NCI-H526 treated with DMSO at 0.1 percent for 48 hours (cell line): ENCODE measurements around the gene HDGFL1.

Experiments
- DNase-seq: peaks from one replicate; lab custom pipeline; 2025; lab: John Stamatoyannopoulos, UW

Gene HDGFL1

DNA sequence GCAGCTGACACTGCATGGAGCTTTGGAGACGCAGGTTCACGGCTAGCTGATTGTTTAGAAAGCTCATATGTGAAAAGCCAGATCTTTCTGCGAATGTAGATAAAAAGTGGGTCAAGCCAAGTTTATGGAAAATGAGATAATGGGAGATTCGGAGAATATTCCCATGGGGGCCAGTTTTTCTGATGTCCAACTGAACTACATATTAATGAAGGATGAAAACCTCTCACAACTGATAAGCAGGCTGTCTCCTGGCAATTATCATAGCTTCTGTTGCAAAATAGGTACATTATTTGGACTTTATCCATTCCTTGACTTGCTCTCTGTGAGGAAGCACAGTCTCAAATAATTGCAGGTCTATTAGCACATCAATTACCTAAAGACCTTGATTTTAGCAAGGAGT lies 21.1 kb downstream of the HDGFL1 start:
- no peak for DNase-seq

DNA sequence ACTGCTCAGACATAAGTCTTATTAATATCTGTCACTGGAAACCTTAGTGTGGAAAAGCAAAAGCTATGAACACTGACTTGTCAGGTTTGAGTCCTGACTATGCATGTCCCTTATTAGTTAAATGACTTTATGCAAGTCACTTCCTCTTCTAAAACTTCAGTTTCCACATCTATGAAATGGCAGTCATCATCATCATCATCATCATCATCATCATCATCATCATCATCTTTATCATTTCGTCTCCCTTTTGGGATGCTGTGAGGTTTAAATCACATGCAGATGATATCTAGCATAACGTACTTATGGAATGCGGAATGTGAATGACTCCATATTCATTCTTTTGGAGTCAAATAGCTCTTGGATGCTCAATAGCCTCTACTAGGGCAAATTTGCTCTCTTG lies 24.5 kb downstream of the HDGFL1 start:
- no peak for DNase-seq

DNA sequence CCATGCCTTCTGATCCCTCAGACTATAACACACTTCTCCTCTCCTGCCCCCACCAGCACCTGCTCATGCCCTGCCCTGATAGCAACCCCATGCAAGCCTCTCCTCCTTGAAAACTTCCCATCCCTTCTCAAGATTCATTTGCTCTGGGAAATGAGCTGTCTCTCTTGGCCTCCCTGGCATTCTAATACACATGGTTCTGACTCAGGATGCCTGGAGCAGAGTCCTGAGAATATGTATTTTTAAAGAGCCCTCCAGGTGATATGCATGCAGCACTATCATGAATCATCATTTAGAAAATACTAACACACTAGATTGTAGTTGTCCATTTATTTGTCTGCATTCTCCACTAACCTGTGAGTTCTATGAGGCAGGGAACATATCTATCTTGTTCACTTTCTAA lies 26.6 kb downstream of the HDGFL1 start:
- DNase-seq, result no peak

DNA sequence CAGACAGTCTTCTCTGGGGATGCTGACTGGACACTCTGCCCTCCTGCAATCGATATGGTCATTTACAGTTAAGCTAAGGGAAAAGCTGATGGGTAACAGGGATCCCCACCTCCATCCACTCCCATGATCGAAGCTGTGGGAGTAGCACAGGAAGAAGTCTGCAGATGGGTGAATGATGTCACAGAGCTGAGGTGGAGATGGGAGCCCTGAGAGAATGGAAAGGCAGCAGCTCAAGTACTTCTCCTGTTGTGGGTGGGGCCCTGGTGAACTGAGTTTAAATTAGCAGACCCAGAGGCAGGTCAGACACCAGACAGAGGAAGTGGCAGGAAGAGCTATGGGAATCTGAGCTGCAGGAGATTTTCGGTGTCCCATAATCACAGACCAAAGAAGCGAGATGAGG lies 29.0 kb downstream of the HDGFL1 start:
- DNase-seq, result no peak

DNA sequence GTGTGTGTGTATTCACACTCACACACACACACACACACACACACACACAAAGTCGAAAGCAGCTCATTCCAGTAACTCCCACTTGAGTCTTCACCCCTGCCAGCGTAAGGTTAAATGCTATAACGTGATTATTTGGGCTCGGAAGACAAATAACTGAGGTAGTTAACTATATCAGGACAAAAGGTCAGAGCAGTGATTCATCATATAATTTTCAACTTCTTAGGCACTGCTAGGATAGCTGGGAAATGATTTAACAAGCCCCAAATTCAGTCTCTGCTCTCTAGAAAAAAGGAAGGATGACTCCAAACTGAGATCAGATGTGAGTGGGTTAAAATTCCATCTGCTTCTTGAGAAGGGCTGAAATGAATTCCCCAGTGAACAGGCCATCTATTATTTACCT lies 30.7 kb downstream of the HDGFL1 start:
- DNase-seq, result no peak

DNA sequence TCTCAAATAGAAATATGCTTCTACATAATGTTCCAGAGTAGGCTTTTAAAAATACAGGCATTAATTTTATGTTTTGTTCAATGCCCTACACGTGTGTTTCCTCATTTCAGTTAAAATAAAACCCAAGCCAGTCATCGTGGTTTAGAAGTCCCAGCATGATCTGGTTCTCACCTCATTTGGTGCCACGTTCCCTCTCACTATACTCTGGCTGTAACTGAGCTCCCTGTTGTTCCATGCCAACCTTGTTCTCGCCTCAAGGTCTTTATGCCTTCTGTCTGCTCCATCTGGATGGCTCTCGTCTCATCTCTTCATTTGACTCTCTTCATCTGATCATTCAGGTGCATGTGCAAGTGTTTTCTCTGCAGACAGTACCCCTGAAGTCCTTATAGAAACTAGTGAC lies 32.6 kb downstream of the HDGFL1 start:
- no peak for DNase-seq

DNA sequence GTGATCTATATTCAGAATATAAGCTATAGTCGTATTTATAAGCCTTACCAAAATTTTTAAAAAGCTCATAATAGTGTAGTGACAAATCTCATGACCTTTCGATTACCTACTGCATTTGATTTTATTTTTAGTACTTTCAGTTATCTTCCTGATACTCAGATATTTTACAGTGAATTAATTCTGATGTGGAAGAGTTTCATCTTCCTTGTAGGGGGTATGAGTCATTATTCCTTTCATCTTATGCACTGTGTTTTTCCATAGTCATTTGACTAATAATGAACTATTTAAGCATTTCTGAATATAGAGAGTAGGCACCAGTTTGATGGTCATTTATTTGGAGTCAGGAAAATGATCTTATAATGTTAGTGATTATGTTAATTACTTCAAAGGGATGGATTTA lies 36.4 kb downstream of the HDGFL1 start:
- no peak for DNase-seq

DNA sequence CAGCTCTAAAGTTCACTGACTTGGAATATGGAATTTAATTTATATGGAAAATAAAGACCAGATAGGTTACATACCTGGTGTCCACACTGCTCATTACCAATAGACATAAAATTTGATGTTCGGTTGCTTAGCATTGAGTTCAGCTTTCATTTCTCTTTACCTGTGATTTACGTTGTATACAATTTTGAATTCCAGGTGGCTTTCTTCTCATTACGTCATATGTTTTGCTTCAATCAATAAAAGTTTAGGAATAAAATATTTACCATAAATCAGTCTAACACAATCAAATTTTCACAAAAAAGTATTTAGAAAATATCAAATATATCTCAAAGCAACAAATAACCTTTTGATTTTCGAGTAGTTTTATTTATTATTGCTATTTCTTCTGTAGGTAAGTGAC lies 40.8 kb downstream of the HDGFL1 start:
- DNase-seq, result no peak

DNA sequence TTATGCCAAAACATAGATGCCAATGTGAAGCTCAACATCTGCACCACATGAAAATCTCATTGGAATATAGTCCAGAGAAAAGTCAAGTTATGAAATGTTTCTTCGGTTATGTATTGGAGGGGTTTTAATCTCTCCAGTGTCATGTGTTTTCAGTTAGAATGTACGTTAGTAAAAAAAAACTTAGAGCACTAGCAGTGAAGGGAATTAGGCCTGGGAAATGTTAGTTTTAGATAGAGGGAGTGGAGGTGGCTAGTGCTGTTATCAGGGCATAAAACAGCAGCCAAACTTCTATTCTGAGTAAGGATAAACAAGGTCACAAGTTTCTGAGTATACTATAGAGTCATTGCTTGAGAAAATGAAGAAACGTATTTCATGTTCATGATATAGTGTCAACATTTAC lies 42.9 kb downstream of the HDGFL1 start:
- no peak for DNase-seq

DNA sequence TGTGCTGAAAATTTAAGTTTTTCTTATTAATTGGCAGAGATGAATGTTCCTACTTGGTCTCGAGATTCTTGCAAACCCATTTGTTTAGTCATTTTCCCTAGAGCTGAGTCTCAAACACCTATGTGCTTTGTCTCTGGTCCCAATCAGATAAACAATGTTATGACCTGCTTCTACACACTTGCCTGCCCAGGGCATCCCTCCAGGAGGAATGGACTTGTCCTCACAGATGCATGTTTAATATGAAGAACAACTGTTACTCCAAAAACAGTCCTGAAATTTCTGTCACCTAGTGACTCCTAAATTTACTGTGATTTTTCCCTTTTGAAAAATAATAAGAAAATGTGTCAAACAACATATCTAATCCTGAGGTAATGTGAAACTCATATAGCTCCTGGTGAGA lies 43.7 kb downstream of the HDGFL1 start:
- no peak for DNase-seq

DNA sequence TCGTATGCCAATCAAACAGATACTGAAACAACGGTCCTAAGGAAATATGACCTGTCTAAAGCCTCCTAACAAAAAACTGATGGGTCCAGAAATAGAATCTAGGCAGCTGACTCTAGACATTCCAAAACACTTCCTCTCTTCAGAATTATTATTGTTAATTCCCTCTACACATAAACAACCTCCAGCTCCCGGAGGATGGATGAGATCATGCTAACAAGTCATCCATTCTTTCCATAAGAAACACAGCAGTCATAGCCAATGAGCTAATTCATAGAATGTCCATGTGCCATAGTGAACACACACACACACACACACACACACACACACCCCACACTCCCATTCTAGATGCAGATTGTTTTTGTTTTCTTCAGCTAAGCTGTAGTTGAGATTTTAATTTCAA lies 44.3 kb downstream of the HDGFL1 start:
- no peak for DNase-seq

DNA sequence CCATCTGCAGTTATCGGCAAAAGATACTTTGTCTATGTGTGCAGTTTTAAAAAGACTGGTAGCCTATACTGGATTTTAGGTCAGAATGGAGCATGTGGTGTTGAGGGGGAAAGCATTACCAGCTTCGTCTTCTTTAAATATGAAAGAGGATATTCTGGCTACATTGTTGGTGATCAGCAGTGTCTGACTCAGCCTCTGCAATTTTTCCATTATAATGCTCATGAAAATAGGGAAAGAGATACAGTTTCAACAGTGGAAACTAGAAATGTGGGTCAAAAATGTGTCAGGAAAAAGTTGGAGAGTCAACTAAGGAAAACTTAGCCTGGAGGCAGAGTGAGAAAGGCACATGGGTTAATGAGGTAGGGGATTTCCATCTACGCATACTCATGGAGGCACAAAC lies 45.2 kb downstream of the HDGFL1 start:
- no peak for DNase-seq

DNA sequence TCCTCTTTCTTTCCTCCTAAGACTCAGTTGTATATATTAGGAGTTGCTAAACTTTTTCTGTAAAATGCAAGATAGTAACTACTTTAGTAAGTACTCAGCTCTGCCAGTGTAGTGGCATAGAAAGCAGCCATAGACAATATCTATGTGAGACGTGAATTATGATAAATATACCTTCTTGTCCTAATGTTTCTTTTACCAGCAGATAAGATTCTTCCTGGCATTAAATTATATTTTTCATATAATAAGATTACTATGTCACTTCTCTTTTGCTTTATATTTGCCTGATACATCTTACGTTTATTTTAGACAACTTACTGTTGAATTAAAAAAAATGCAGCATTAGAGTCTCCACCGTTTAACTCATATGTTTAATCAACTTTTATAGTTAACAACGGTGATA lies 51.7 kb downstream of the HDGFL1 start:
- DNase-seq, result no peak
